ENCODE measurements around the gene ERP44.
"Not testable (repeated sequence)": the region's sequence is repeated elsewhere in the genome, so short reads cannot be mapped to it uniquely, and the experiment has no call there.

ERP44 gene

GRCh38 chr9:100100146-100100667 is 1.4 kb upstream of the ERP44 start:
- DNase-seq (ENCODE audit: low read depth) = no peak

- DNase-seq (ENCODE audit: low read depth) = no peak
Measured at GRCh38 chr9:100099722-100100042, 882 bp upstream of the ERP44 start.

- DNase-seq (ENCODE audit: low read depth) = no peak
Measured at GRCh38 chr9:100098046-100098886, 534 bp downstream of the ERP44 start.

- DNase-seq (ENCODE audit: low read depth) = no peak
Measured at GRCh38 chr9:100096378-100096916, 2.4 kb downstream of the ERP44 start.

GRCh38 chr9:100094411-100094810 is 4.4 kb downstream of the ERP44 start:
- not testable (repeated sequence) for DNase-seq (ENCODE audit: low read depth)

GRCh38 chr9:100092066-100092465 is 6.7 kb downstream of the ERP44 start:
- no peak for DNase-seq (ENCODE audit: low read depth)

- no peak for DNase-seq (ENCODE audit: low read depth)
Measured at GRCh38 chr9:100091650-100092049, 7.2 kb downstream of the ERP44 start.

GRCh38 chr9:100090880-100091279 is 7.9 kb downstream of the ERP44 start:
- DNase-seq (ENCODE audit: low read depth) = no peak

- no peak for DNase-seq (ENCODE audit: low read depth)
Measured at GRCh38 chr9:100088202-100088601, 10.6 kb downstream of the ERP44 start.

- no peak for DNase-seq (ENCODE audit: low read depth)
Measured at GRCh38 chr9:100087218-100087617, 11.6 kb downstream of the ERP44 start.

- no peak for DNase-seq (ENCODE audit: low read depth)
Measured at GRCh38 chr9:100086097-100086635, 12.6 kb downstream of the ERP44 start.

- DNase-seq (ENCODE audit: low read depth) = no peak
Measured at GRCh38 chr9:100084734-100085133, 14.1 kb downstream of the ERP44 start.

- DNase-seq (ENCODE audit: low read depth) = no peak
Measured at GRCh38 chr9:100084128-100084453, 14.7 kb downstream of the ERP44 start.

GRCh38 chr9:100083448-100084127 is 15.2 kb downstream of the ERP44 start:
- no peak for DNase-seq (ENCODE audit: low read depth)

GRCh38 chr9:100082782-100083181 is 16.0 kb downstream of the ERP44 start:
- DNase-seq (ENCODE audit: low read depth) = no peak

- DNase-seq (ENCODE audit: low read depth) = not testable (repeated sequence)
Measured at GRCh38 chr9:100076256-100076655, 22.5 kb downstream of the ERP44 start.

- DNase-seq (ENCODE audit: low read depth) = no peak
Measured at GRCh38 chr9:100074989-100075388, 23.8 kb downstream of the ERP44 start.

- DNase-seq (ENCODE audit: low read depth) = no peak
Measured at GRCh38 chr9:100074093-100074492, 24.7 kb downstream of the ERP44 start.

GRCh38 chr9:100072805-100073204 is 26.0 kb downstream of the ERP44 start:
- no peak for DNase-seq (ENCODE audit: low read depth)

GRCh38 chr9:100071271-100071670 is 27.5 kb downstream of the ERP44 start:
- DNase-seq (ENCODE audit: low read depth) = no peak

GRCh38 chr9:100070104-100071041 is 28.4 kb downstream of the ERP44 start:
- DNase-seq (ENCODE audit: low read depth) = no peak

GRCh38 chr9:100069068-100069467 is 29.7 kb downstream of the ERP44 start:
- DNase-seq (ENCODE audit: low read depth) = not testable (repeated sequence)
